NCI-H748 treated with DMSO at 0.1 percent for 48 hours (cell line): Measurements from ENCODE around the gene THAP4.

Experiments used
- DNase-seq: peaks from one replicate; lab custom pipeline; 2025; lab: John Stamatoyannopoulos, UW

THAP4 gene

DNA sequence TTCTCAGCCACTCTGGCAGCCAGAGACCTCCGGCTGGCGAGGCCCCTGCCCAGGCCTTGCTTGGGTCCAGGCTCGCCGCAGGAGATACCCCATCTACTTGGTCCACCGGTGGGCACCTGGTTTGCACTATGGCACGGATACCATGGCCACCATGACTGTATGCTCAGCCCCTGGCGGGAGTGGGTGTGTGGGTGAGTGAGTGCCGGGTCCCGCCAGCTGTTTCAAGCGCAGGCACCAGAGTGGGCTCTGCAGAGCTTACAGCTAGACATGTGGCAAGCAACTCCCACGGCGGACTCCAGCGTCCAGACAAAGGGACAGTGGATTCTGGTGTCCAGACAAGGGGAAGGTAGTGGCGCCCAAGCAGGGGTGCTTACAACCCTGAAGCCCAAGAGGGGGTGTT, 2.0 kb upstream of the THAP4 start:
- no peak for DNase-seq

GRCh38 chr2:241637795-241638660, 1.1 kb upstream of the THAP4 start:
- DNase-seq = no peak

GRCh38 chr2:241636182-241637017, 558 bp downstream of the THAP4 start:
- no peak for DNase-seq

- no peak for DNase-seq
Measured at GRCh38 chr2:241635756-241636155, 1.2 kb downstream of the THAP4 start.

GRCh38 chr2:241633561-241633960, 3.4 kb downstream of the THAP4 start:
- no peak for DNase-seq

GRCh38 chr2:241632478-241633325, 4.3 kb downstream of the THAP4 start:
- no peak for DNase-seq

GRCh38 chr2:241629762-241630435, 7.1 kb downstream of the THAP4 start:
- no peak for DNase-seq

GRCh38 chr2:241627675-241628074, 9.3 kb downstream of the THAP4 start:
- no peak for DNase-seq

GRCh38 chr2:241620419-241620769, 16.6 kb downstream of the THAP4 start:
- DNase-seq = no peak

DNA sequence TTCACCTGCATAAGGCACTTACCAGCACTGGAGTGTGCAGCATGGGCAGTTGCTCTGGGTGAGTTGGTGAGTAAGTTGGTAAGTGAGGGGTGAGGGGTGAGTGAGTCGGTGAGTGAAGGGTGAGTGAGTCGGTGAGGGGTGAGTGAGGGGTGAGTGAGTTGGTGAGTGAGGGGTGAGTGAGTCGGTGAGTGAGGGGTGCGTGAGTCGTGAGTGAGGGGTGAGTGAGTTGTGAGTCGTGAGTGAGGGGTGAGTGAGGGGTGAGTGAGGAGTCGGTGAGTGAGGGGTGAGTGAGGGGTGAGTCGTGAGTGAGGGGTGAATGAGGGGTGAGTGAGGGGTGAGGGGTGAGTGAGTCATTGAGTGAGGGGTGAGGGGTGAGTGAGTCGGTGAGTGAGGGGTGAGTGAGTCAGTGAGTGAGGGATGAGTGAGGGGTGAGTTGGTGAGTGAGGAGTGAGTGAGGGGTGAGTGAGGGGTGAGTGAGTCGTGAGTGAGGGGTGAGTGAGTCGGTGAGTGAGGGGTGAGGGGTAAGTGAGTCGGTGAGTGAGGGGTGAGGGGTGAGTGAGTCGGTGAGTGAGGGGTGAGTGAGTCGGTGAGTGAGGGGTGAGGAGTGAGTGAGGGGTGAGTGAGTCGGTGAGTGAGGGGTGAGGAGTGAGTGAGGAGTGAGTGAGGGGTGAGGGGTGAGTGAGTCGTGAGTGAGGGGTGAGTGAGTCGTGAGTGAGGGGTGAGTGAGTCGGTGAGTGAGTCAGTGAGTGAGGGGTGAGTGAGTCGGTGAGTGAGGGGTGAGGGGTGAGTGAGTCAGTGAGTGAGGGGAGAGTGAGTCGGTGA, 17.1 kb downstream of the THAP4 start:
- no peak for DNase-seq

- DNase-seq = no peak
Measured at GRCh38 chr2:241618829-241619228, 18.1 kb downstream of the THAP4 start.

- DNase-seq = no peak
Measured at GRCh38 chr2:241618296-241618805, 18.6 kb downstream of the THAP4 start.

DNA sequence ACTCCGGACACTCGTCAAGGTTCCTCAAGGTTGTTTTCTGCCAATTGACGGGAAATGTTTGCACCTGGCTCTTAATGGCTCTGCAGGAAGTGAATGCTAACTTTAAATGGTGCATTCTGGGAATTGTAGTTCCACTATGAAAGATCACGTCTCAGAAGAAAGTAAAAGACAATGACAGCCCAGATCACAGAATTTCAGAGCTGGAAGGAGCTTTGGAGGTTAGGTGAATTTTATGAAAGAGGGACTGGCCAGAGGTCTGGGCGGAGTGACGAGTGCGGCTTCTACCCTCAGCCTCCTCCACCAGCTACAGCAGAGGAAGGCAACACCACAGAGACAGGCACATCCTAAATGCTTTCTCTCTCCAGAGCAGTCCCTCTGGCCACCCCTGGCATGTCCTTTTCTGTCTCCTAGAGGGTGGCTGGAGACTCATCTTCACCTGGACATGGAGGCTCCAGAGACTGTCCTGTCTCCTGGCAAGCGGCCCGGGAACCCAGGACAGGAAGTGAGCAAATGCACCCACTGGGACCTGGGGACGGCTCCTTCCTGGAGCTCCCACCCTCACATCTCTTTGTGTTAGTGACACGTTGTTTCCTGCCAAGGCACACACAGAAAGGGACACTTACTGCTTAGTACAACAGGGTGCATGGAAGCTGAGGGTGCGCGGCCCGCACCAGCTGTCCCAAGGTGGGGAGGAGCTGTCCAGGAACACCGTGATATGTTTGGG, 19.4 kb downstream of the THAP4 start:
- DNase-seq = peak; percentile 53

DNA sequence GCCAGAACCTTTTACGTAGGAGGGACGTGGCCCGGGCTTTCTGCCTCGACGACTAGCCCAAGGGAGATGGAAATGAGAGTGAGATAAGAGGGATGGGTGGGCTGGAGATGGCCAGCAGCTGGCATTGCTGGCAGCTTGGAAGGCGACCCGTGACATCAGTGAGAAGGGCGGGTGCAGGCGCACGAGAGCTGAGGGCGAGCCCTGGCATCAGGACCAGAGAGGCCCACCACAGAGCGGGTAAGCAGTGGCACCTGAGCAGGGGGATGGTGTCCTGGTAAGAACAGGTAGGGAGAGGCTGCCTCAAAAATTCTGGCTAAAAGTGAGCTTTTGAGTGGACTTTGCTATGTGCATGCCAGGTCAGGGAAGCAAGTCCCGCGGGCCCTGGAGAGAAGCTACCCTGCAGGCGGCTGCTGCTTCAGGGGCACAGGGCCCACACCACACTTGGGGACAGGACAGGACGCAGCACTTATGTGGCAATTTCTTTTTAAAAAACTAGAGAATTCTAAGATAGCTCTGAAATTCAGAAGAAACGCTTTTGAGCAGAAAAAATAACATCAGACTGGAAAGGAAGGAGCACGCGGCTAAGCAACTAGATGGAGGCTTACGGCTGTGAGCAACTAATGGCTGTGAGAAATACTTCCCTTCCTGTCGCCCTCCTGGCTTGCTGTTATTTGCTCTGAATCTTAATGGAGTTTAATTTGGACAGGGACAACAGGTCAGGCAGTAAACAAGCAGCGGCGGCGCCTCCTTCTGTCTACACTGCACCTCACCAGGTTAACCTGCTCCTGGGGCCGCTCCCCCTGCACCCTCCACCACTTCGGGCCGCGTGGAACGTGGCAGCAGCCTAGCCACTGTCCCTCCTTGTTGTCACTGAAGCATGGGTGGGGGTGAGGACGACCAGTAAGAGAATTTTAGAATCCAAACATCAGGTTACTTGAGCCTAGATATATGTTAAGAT, 20.5 kb downstream of the THAP4 start:
- peak; percentile 74 for DNase-seq

DNA sequence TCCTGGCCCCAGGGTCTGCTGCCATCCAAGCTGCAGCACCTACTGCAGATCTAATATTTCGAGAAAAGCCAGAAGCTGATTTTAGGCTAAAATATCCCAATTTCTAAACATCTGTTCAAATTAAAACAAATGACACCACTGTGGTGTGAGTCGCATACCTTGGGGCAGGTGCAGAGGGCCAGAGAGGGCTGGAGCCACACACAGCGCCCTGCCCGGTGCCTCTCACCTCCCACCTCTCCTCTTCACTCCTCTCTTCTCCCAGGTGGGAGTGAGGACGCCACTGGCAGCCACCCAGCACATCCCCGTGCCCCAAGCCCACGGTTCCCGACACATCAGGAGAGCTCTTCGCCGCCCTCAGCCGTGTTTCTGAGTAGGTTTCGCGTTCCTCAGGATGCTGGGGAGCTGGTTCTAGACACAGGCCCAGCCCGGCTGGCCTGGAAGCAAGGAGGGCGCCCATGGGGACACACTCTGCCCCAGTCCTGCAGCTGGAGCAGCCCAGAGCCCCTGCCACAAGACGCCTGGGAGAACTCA, 21.4 kb downstream of the THAP4 start:
- DNase-seq = no peak

DNA sequence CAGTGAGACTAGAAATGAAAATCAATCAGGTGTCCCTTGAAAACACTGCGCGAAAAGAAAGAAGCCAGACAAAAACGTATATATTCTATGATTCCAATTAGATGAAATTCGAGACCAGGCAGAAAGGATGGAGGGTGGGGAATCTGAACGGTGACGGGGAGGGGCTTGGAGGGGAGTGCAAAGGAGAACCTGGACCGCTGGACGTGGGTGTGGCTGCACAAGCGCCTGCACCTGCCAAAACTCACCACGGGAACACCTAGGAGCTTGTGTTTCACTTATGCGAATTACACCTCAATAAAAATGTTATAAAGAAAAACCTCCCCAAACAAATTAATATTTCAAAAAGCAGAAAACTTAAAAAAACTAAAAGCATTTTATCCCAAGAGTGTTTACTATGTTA, 21.9 kb downstream of the THAP4 start:
- peak; percentile 78 for DNase-seq

- no peak for DNase-seq
Measured at GRCh38 chr2:241613017-241613780, 23.8 kb downstream of the THAP4 start.
